GM10847 (cell line): ENCODE measurements around the gene INPP4B.

Source experiments
- POLR2A ChIP-seq: IDR thresholded peaks from 2 replicates; pipeline ENCODE4 v1.6.1; 2011; ENCODE audit not compliant: insufficient read length; ENCODE audit errors: extremely low read depth

Gene INPP4B

GRCh38 chr4:142045996-142046395, 800.1 kb downstream of the INPP4B start:
- no peak for TF ChIP-seq POLR2A

DNA sequence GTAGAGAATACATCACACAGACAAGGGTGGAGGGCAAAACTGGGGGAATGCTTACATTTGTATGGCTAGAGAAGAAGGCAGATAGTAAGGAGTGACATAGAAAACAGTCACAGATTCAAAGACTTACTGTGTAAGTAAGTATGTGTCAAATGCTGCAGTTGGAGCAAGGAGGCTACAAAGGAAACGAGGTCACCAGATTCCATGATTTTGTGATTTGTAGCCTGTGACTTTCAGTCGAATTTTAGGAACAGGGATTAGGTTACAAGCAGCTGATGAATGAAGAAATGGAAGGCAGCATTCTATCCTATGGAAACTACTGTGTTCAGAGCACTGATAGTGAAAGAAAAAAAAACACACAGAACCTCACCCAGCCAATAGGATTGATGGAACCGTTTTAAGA, 801.8 kb downstream of the INPP4B start:
- no peak for TF ChIP-seq POLR2A

DNA sequence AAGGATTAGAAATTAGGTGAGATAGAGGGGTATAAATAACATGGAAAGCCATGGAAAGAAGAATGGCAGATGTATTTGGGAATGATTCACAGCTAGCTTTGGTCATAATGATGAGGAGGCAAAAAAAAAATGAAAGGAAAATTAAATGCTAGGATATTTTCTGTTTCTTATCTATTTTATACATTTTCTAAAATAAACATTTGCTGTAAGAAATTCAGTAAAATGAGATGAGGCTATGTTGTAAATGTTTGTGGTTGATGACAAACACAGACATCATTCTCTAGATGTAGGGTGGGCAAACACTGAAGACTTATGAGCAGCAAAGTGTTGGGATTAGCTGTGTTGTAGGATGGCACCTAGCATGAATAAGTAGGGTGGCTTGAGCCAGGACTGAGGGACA, 802.6 kb downstream of the INPP4B start:
- no peak for TF ChIP-seq POLR2A

- no peak for TF ChIP-seq POLR2A
These were observed 804.3 kb downstream of the INPP4B start for GRCh38 chr4:142041788-142042187.

DNA sequence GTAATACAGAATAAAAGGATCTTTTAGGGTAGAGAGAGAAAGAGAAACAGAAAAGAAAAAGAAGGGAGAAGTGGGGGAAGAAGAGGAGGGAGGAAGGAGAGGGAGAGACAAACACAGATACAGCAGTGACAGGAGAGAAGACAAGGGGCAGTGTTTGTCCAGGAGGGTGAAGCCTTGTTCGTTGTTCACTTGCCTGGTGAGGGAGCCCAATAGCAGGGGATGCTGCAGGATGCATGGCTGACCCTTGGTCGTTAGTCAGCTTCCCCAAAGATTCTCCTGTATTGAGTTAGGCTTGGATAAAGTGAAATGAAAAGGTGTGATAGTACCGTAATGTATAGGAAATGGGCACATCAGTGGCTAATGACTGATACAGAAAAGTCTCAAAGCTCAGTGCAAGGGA, 806.1 kb downstream of the INPP4B start:
- no peak for TF ChIP-seq POLR2A

DNA sequence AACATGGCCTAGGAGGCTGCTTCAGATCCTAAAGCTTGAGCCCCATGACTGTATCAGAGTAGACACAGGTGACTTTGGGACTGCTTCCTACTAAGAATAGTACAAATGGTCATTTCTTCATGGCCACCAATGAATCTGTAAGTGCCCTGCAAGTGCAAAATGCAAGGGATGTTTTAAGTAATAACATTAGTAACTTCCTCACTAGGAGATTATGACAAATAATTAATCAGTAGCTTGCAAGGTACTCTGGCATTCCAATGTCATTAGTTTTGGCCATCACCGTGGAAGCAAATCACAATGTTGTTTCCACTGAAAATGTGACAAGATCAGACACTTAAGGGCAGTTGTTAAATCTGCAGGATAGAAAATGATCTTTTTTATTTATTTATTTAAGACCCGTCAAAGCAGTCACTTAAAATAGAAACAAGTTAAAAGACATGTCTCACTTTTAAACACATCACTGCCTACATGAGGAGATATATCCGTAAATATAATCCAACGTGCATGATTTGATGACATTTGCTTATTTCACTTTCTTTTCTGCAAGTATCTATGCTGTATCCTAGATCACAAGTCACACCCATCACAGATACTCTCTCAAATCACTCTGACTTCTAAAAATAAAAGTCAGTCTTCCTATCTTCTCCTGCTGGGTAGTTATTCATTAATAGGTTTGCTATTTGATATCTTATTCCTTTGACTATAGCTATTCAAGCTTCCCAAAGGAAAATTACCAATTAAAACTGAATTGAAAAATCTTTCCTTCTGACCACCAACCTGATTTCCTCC, 809.1 kb downstream of the INPP4B start:
- TF ChIP-seq POLR2A: no peak

GRCh38 chr4:142035566-142035965, 810.5 kb downstream of the INPP4B start:
- TF ChIP-seq POLR2A: no peak

DNA sequence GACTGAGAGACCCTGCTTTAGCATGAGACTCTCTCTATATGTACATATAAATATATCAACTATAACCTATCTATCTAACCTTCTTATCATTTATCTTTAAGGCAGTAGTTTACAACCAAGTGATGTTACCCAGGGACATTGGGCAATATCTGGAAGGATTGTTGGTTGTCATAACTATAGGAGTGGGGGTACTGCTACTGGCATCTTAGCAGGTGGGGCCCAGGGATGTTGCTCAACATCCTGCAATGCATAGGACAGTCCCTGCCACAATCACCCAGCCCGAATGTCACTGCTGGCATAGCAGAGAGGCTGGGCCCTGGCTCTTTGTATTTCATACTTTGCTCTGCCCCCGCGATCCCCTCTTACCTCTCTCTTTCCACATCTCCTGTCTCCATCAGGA, 812.0 kb downstream of the INPP4B start:
- no peak for TF ChIP-seq POLR2A

DNA sequence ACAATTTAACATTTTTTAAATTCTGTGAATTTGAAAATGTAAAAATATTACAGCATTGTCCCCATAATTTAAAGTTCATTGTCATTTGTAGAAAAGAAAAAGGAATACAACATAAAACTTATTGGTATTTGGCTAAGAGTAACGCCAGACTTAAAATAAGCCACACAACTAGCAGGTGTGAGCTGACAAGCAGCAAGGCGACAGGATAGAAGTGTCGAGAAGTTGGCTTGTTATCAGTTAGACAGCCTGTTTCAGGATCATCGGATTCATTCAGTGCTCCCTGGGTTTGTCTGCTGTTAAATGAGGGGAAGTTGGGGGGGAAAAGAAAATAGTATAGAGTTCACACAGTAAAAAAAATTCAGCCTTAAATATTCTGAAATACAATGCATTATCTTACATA, 816.1 kb downstream of the INPP4B start:
- no peak for TF ChIP-seq POLR2A

GRCh38 chr4:142021761-142022160, 824.3 kb downstream of the INPP4B start:
- no peak for TF ChIP-seq POLR2A

- no peak for TF ChIP-seq POLR2A
These were observed 824.9 kb downstream of the INPP4B start for GRCh38 chr4:142021181-142021580.

GRCh38 chr4:142016031-142016430, 830.1 kb downstream of the INPP4B start:
- TF ChIP-seq POLR2A: no peak

- no peak for TF ChIP-seq POLR2A
These were observed 836.4 kb downstream of the INPP4B start for GRCh38 chr4:142009751-142010150.

- no peak for TF ChIP-seq POLR2A
These were observed 840.6 kb downstream of the INPP4B start for GRCh38 chr4:142005519-142005918.

DNA sequence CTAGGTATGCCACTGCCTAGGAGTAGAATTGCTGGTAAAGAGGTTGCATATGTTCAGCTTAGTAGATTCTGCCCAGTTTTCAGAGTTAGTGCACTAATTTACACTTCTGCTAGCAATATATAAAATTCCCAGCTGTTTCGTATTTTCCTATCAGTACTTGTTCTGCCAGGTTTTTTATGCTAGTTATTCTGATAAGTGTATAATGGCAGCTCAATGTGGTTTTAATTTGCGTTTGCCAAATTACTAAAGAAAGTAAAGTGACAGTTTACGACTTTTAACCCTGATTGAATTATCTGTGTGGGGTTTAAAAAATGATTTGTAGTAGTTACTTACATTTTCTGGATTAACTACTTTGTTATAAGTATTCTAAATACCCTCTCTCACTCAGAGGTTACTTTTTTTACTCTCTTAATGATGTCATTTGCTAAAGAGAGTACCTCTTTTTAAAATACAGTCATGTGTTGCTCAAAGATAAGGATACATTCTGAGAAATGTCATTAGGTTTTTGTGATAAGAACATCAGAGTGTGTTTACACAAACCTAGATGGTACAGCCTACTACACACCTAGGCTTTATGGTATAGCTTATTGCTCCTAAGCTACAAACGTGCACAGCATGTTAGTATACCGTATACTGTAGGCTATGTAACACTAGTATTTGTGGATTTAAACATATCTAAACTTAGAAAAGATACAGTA, 846.5 kb downstream of the INPP4B start:
- TF ChIP-seq POLR2A: no peak

DNA sequence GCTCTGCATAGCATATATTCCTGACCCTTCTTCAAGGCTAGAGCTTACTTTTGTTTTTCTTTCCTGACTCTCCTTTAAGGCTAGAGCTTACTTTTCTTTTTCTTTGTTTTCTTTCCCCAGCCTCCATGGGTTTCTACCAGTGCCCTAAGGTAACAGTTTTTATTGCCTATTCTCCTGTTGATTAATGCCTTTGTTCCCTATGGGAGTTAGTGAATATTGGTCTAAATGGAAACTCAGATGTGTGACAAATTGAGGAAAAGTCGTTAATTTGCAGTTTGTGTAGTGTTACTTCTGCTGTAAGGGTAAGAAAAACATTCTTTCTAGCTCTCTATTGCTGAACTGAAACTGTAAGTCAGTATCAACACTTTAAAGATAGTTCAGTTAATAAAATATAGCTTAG, 851.0 kb downstream of the INPP4B start:
- no peak for TF ChIP-seq POLR2A

- no peak for TF ChIP-seq POLR2A
These were observed 868.7 kb downstream of the INPP4B start for GRCh38 chr4:141977433-141977832.
